NCI-H774 (cell line): Measurements from ENCODE around the gene BPIFA2.

Source experiments
- DNase-seq: peaks from one replicate; lab custom pipeline; 2025; lab: John Stamatoyannopoulos, UW

The BPIFA2 gene

DNA sequence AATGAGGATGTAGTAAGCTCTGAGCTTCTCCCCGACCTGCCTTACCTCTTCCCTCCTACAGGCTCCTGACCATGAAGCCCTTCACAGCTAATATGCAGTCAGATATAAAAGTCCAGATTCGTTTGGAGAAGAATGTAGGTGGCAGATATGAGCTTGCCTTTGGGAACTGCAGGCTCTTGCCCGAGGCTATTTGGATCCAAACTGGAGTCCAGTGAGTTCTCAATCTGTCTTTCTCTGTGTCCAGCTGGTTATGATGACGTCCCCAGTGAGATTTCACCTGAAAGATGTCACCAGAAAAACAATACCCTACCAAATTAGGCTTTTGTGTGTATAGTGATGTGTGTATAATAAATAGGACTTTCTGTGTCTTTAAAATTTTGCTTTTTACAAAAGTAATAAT is 34.5 kb downstream of the BPIFA2 start:
- DNase-seq: no peak

DNA sequence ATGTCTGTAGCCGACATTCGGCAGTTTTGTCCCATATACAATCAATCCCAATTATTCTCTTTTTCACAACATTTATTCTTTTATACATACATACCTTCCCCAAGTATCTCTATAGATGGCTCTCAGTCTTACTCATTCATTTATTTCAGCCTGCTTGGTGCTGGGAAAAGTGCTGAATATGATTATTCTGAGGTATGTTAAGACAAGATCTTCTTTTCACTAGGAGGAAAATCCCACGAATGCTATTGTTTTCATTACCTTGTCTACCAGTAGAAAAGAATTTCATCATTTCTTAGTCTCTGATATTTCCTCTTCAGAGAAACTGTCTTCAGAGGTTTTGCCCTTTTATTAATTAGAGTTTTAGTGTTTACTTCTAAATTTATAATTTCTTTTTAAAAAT is 35.5 kb downstream of the BPIFA2 start:
- no peak for DNase-seq

DNA sequence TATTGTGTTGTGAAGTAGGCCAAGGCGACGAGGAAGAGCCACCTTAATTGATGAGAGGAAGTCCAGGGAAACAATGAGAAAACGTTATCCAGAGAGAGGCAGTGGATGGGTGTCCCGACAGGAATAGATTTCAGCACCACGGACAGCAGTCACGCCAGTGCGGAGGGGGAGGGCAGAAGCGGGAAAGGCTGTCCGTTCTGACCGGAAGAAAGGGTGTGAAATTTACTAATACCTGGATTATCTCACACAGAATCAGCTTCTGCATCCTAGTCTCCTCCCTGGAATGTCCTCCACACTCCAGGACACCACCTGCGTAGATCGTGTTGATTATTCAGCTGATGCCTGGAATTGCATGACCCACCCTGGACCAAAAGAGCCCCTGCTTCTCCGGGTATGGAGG is 41.8 kb downstream of the BPIFA2 start:
- no peak for DNase-seq

DNA sequence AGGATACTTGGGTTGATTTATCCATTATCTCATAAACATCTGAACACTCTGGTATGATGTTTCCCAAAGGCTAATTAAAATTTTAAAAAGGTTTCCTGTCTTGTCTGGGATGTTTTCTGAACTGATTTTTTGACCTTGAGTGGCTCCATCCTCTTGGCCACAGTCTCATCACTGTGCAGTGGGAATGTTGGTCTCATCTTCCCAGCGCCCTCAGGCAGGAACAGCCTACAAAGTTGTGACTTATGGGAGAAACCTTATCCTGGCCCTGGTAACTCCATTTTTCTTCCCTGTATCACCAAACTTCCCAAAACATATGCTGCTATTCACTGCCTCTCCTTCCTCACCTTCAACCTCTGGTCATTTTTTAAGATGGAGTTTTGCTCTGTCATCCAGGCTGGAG is 42.4 kb downstream of the BPIFA2 start:
- DNase-seq: no peak

DNA sequence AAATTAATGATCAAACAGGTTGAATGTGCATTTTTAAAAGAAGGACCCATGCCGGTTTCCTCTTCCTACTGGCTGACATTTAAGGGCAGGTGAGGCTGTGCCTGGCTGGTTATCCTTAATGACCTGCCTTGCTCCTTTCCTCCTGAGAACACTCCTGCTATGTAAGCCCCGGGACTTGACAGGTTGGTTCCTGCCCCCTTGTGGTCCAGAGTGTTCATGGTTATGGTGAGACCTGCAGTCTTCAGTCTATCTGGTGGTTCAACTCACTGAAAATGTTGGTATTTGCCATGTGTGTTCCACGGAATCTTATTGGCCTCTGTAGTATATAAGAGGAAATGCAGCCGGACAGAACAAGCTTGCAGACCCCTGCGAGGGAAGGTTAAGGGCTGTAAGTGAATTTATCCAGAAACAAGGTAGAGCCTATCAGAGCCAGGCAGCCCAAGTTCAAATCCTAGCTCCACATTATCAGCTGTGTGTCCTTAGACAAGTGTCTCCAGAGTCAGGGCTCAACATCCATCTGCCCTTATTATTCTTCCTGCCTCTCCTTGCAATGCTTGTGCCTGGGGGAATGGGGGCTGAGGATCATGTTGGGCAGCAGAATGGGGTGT is 44.0 kb downstream of the BPIFA2 start:
- peak; percentile 89 for DNase-seq

DNA sequence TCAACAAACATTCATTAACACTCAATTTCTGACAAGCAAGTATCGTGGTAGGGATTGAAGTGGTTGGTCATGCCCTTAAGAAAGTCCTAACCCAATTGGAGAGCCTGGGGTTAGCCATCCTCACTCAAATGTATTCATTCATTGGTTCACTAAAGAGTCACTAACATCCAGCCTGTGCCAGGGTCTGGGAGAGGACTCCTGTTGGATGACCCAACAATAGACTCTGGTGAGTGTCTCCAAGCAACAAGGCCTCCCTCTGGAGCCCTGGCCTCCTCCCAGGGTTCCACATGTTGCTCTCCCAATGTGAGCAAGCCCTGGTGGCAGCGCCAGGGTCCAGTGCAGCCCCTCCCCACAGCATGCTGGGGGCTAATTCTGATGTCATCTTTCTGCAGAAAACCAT is 49.1 kb downstream of the BPIFA2 start, which contains the start of gene BPIFA3:
TSS of gene BPIFA3 (plus strand) at position 301 of the 400 bp plus-strand sequence. CDS start 185 bp downstream, outside the sequence.
- no peak for DNase-seq

DNA sequence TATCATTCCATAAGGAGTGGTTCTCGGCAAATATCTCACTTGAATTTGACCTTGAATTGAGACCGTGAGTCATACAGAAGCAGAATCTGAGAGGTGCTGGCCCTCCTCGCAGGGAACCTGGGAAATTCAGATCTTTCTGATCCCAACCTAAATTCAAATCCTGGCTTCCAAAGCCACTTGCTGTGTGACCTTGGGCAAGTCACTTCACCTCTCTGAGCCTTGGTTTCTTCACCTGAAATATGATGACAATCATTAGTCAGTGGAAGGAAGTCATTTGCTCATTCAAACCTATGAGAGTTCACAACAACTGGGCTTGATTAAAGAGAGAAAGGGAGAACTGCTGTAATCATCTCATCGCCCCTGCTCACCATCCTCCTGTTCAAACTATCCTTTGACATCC is 56.4 kb downstream of the BPIFA2 start:
- no peak for DNase-seq

DNA sequence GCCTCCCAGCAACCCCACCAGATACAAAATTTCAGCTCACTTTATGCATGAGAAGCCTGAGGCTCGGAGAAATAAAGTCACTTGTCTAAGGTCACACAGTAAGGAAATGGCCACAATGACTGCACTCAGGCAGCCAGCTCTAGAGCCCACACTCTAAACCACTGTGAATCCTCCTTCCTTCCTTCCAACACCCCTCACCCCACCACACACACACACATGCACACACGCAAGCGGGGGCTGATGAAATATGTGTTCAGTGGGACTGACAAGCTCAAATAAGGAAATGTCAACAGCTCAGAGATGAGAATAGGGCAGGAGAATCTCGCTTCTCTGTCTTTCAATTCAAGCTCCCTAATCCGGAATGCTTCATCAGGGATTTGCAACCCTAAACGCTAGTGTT is 61.9 kb downstream of the BPIFA2 start:
- no peak for DNase-seq
